K562 treated with DMSO at 1 percent for 24 hours (cell line): ENCODE data around the gene VCY. TPM values are rescaled to one million over a fixed set of nuclear protein-coding genes. Genes with fewer than 3 reads are reported as not detected.

Source experiments
- total RNA-seq: library from RNA; unstranded; fragments of 300-600 nt; gene quantifications from 2 replicates; pipeline ENCODE4 v1.2.3, GENCODE V29; 2022; ENCODE audit warnings: low read depth; ENCODE audit not compliant: insufficient read depth

Gene VCY
- total RNA-seq = not detected in 2 replicates

GRCh38 chrY:13986373-13986772 is at the start of gene VCY:
Gene VCY (minus strand): TSS chrY:13986473. CDS start chrY:13986440, 33 bp downstream.

Other genes starting within 250 kb of the VCY start
- not detected in 2 replicates for gene VCY1B, start 69.8 kb upstream of the VCY start, total RNA-seq